Astrocyte of the spinal cord (primary cell): ENCODE data around the gene MYLK.
A peak's percentile ranks its signal among the peaks of the same experiment; 100 is the strongest.

ENCODE experiments used
- DNase-seq: peaks from one replicate; pipeline ENCODE4 v3.0.0; 2011; ENCODE audit warnings: low read depth, low spot score
- H3K4me3 ChIP-seq: 2 replicates; pipeline ENCODE4 v1.5.1; 2011; ENCODE audit warnings: low read depth, mild to moderate bottlenecking, low read length, moderate library complexity
- in situ Hi-C: cut with HindIII; loops from 2 replicates; pipeline ENCODE4 v1.10.0; 2017; ENCODE audit warnings: low sequenced_read_pairs
- TF ChIP-seq, protein P1 (sequence below): IDR thresholded peaks from 2 replicates; pipeline ENCODE4 v1.5.1; 2012; ENCODE audit warnings: low read depth, mild to moderate bottlenecking, low read length, inconsistent platforms

The MYLK gene

DNA sequence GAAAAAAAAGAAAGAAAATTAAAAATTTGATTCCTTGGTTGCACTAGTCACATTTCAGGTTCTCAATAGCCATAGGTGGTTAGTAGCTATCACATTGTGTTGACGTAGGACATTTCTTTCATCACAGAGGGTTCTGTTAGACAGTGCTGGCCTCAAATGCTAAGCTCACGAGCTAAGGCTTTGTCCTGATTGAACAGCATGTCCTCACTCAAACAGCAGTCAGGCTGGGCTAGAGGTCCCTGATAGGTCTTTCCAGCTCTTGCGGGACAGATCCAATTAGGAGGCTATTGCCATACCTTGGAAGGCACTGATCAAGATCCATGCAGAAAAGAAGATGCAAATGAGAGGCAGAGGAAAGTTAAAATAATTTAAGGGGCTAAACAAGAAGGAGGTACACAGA is 213.4 kb downstream of the MYLK start:
- no peak for DNase-seq

DNA sequence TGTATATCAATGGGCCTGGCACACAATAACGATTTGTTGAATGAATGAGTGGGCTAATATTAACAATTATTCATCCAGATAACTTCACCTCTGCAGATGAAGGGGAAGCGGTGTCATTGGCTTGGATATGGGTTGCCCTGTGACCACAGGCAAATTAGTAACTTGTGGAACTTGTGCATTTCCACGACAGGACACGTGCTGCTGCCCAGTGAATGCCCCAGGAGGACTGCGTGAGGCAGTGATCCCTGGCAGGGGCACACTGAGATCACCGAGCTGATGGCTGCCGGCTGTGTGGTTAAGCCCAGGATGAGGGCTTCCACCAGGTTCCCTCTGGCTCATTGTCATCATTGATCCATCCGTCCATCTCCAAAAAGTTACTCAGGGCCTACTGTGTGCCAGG is 215.2 kb downstream of the MYLK start:
- no peak for DNase-seq
- TF ChIP-seq, protein P1, sequence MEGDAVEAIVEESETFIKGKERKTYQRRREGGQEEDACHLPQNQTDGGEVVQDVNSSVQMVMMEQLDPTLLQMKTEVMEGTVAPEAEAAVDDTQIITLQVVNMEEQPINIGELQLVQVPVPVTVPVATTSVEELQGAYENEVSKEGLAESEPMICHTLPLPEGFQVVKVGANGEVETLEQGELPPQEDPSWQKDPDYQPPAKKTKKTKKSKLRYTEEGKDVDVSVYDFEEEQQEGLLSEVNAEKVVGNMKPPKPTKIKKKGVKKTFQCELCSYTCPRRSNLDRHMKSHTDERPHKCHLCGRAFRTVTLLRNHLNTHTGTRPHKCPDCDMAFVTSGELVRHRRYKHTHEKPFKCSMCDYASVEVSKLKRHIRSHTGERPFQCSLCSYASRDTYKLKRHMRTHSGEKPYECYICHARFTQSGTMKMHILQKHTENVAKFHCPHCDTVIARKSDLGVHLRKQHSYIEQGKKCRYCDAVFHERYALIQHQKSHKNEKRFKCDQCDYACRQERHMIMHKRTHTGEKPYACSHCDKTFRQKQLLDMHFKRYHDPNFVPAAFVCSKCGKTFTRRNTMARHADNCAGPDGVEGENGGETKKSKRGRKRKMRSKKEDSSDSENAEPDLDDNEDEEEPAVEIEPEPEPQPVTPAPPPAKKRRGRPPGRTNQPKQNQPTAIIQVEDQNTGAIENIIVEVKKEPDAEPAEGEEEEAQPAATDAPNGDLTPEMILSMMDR = no peak
- no peak overlapping the region for H3K4me3 ChIP-seq
- in situ Hi-C loops = no loop called here

More for the DNA sequence above, 213.4 kb downstream of the MYLK start:
- TF ChIP-seq, protein P1 = no peak
- in situ Hi-C loops = no loop called here
- H3K4me3 ChIP-seq = no peak overlapping the region

DNA sequence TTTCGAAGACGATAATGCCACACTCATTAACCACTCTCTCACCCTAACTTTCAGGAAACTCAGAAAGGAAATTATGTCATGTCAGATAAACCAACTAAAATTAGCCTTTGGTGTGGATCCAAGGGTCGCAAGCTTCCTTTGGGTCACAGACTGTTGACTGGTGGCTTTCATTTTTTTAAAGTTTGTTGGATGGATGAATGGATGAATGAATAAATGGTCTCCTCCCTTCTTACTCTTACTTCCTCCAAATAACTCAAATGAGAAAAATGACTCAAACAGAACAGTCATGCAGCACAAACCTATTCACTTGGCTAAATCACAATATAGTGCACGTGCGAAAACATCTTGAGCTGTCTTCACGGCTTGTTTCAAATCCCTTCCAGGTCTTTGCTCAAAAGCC is 216.3 kb downstream of the MYLK start:
- in situ Hi-C loops = no loop called here
- no peak for DNase-seq
- H3K4me3 ChIP-seq = no peak overlapping the region
- TF ChIP-seq, protein P1 = no peak

DNA sequence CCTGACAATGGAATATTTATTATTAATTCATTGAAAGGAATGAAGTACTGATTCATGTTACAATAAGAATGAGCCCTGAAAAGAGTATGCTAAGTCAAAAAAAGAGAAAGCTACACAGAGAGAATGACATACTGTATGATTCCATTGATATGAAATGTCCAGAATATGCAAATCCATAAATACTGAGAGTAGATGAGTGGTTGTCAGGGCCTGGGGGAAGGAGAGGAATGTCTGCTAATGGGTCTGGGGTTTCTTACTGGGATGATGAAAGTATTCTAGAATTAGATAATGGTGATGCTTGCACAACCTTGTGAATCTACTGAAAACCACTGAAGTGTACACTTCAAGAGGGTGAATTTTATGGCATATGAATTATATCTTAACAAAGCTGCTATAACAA is 219.4 kb downstream of the MYLK start:
- in situ Hi-C loops = no loop called here

DNA sequence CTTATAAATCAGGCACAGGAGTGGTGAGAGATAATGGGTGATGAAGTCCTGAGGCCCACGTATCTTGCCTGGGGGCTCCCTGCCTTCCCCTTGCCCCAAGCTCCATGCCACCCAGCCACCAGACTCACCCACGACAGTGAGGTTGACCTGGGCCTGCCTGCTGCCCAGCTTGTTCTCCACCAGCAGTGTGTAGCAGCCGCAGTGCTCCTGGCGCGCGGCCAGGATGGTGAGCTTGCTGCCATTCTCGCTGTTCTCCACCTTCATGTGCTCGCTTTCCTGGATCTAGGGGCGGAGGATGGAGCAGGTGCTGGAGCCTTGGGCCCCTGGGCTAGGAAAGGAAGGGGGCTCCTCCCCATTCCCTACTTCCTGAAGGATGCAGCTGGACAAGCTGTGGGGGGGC is 220.2 kb downstream of the MYLK start:
- no peak for DNase-seq
- TF ChIP-seq, protein P1 = no peak
- in situ Hi-C loops = no loop called here
- no peak overlapping the region for H3K4me3 ChIP-seq

More for the DNA sequence above, 219.4 kb downstream of the MYLK start:
- DNase-seq = no peak
- no peak overlapping the region for H3K4me3 ChIP-seq
- TF ChIP-seq, protein P1 = no peak

DNA sequence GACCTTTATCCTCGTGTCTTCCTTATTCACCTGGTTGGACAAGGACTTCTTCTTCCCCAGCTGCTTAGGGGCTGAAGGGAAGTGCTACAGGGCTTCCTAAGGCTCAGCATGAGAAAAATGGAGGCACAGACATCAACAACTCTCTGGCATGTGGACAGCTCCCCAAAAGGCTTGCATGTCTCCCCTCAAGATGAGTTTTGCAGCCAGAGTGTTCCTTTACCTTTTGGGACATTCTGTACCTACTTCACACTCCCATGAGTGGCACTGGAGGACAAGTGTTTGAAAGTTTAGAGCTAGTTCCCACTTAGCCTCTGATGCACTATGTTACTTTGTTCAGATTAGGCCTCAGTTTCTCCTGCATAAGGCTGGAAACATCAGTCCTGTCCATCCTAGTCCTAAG is 222.2 kb downstream of the MYLK start:
- TF ChIP-seq, protein P1 = no peak
- in situ Hi-C loops = no loop called here
- no peak for DNase-seq
- no peak overlapping the region for H3K4me3 ChIP-seq

DNA sequence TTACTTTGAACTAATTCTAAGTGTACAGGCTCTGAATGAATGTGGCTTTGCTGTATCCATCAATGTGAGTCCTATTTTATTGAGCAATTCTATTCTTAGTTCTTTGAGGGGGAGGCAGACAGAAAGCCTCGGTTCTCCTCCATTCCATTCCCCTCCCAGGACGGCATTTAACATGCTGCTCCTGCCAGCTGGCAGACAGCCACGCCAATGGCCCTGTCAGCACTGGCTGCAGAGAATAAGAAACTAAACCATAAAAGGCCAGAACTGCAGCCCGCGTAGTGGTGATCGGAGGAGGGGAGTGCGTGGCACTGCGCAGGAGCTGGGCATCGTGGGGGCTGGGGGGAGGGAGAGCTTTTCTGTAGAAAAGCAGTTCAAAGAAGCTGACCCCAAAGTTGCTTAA is 223.2 kb downstream of the MYLK start:
- in situ Hi-C loops = no loop called here
- peak; percentile 99 for DNase-seq
- H3K4me3 ChIP-seq = no peak overlapping the region
- TF ChIP-seq, protein P1 = no peak
